Smooth muscle cell (in vitro differentiated cells): ENCODE data around the gene CNKSR3. TPM values are rescaled to one million over a fixed set of nuclear protein-coding genes. Genes with fewer than 3 reads are reported as not detected.

Experiments
- DNase-seq: peaks from one replicate; lab custom pipeline; 2025; ENCODE audit not compliant: unreplicated experiment; lab: John Stamatoyannopoulos, UW
- H2AFZ ChIP-seq: fragments of 200-600 bp; sonication (generic); 2 replicates; pipeline ENCODE4 v1.6.0; 2016; ENCODE audit warnings: antibody characterized with exemption, low read depth, mild to moderate bottlenecking
- H3F3A ChIP-seq: fragments of 200-600 bp; sonication (generic); 2 replicates; pipeline ENCODE4 v1.6.0; 2017; ENCODE audit warnings: antibody characterized with exemption, low read depth
- H3K27ac ChIP-seq: fragments of 200-600 bp; sonication (generic); 2 replicates; pipeline ENCODE4 v1.5.1; 2016; ENCODE audit warnings: low read depth, mild to moderate bottlenecking
- H3K27me3 ChIP-seq: fragments of 200-600 bp; sonication (generic); 2 replicates; pipeline ENCODE4 v1.6.1; 2016; ENCODE audit warnings: low read depth, mild to moderate bottlenecking
- H3K36me3 ChIP-seq: fragments of 200-600 bp; sonication (generic); 2 replicates; pipeline ENCODE4 v1.5.1; 2016; ENCODE audit warnings: low read depth
- H3K4me1 ChIP-seq: fragments of 200-600 bp; sonication (generic); 2 replicates; pipeline ENCODE4 v1.5.1; 2016; ENCODE audit warnings: low read depth
- H3K4me2 ChIP-seq: fragments of 200-600 bp; sonication (generic); 2 replicates; pipeline ENCODE4 v1.6.0; 2016; ENCODE audit warnings: mild to moderate bottlenecking
- H3K4me3 ChIP-seq: fragments of 200-600 bp; sonication (generic); 2 replicates; pipeline ENCODE4 v1.5.1; 2016; ENCODE audit warnings: mild to moderate bottlenecking
- H3K79me2 ChIP-seq: fragments of 200-600 bp; sonication (generic); 2 replicates; pipeline ENCODE4 v1.6.0; 2016; ENCODE audit warnings: low read depth, mild to moderate bottlenecking
- H3K9ac ChIP-seq: fragments of 200-600 bp; sonication (generic); 2 replicates; pipeline ENCODE4 v1.6.0; 2016; ENCODE audit warnings: low read depth
- H3K9me3 ChIP-seq: fragments of 200-600 bp; sonication (generic); replicated peaks from 2 replicates; pipeline ENCODE4 v1.5.1; 2016; ENCODE audit warnings: low read depth
- H4K20me1 ChIP-seq: fragments of 200-600 bp; sonication (generic); 2 replicates; pipeline ENCODE4 v1.6.0; 2016; ENCODE audit warnings: low read depth
- WGBS: methylation state at CpG from one replicate; pipeline ENCODE4 v1.1.7; 2016; ENCODE audit warnings: low lambda C conversion rate; 5-methylcytosine and 5-hydroxymethylcytosine counted together
- polyA plus RNA-seq: library from polyadenylated mRNA; unstranded; fragments of >200 nt; fragmentation: Nextera tagmentation; extraction: Ambion mirVana; gene quantifications from 2 replicates; pipeline ENCODE4 v1.2.1, GENCODE V29; 2016
- total RNA-seq: library from RNA; depleted of rRNA; stranded (reverse); fragments of >200 nt; gene quantifications from 2 replicates; pipeline ENCODE4 v1.2.3, GENCODE V29; 2014
- TF ChIP-seq, protein P1 (sequence below): fragments of 200-600 bp; sonication (generic); IDR thresholded peaks from 2 replicates; pipeline ENCODE4 v1.5.1; 2017; ENCODE audit warnings: borderline replicate concordance, mild to moderate bottlenecking, antibody characterized with exemption; ENCODE audit not compliant: insufficient read depth, poor library complexity, severe bottlenecking

The CNKSR3 gene
- total RNA-seq (5.0 and 5.1 TPM in 2 replicates), polyA plus RNA-seq (4.5 and 5.5 TPM in 2 replicates)

DNA sequence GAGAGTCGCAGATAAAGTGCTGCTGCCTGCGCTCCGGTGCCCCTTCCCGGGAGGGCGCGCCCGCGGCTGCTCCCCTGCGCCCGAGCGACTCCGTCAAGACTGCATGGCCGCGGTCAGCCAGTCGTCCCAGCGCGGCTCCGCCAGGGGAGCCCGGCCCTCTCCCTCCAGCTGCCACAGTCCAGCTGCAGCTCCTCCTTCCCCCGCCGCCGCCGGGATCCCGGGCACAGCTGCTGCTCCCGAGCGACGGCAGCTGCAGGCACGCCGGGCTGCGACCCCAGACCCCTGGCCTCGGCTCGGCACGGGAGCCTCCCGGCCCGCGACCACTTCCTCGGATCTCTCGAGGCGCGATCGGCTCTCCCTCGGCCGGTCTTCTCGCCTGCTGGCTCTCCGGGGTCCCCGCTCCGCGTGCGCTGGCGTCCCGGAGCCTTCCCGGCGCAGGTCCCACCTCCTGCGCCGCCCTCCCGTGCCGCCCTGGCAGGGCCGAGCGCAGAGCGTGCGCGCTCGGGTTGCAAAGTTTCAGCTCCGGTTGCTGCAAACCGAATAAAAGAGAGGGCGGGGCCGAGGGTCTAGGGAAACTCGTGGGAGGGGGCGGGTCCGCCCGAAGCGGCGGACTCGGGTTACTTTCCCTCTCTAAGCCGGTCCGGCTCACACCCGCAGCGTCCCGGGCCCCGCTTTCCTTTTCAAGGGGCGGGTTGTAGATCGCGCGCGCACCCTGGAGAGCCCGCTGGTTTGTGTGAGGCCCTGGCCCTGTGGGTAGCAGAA is at the start of gene CNKSR3:
CNKSR3 (minus strand) TSS at position 542 of the 762 bp plus-strand sequence. CDS start 571 bp downstream, outside the sequence.
- H3K79me2 ChIP-seq: peaks cover 35% of the 10 kb centered on the region
- DNase-seq: peak; percentile 88
- peaks cover 22% of the 10 kb centered on the region for H3K4me1 ChIP-seq
- H2AFZ ChIP-seq: peak within 1 kb of the TSS; percentile 93
- no peaks in the 10 kb centered on the region for H3K9me3 ChIP-seq
- peaks cover 18% of the 10 kb centered on the region for H4K20me1 ChIP-seq
- no peaks in the 10 kb centered on the region for H3K36me3 ChIP-seq
- TF ChIP-seq, protein P1, sequence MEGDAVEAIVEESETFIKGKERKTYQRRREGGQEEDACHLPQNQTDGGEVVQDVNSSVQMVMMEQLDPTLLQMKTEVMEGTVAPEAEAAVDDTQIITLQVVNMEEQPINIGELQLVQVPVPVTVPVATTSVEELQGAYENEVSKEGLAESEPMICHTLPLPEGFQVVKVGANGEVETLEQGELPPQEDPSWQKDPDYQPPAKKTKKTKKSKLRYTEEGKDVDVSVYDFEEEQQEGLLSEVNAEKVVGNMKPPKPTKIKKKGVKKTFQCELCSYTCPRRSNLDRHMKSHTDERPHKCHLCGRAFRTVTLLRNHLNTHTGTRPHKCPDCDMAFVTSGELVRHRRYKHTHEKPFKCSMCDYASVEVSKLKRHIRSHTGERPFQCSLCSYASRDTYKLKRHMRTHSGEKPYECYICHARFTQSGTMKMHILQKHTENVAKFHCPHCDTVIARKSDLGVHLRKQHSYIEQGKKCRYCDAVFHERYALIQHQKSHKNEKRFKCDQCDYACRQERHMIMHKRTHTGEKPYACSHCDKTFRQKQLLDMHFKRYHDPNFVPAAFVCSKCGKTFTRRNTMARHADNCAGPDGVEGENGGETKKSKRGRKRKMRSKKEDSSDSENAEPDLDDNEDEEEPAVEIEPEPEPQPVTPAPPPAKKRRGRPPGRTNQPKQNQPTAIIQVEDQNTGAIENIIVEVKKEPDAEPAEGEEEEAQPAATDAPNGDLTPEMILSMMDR: no peak
- peak within 1 kb of the TSS; percentile 96 for H3K4me2 ChIP-seq
- H3K27me3 ChIP-seq: no peaks in the 10 kb centered on the region
- H3K9ac ChIP-seq: peak within 1 kb of the TSS; percentile 44
- H3K4me3 ChIP-seq: peak within 1 kb of the TSS; percentile 84
- WGBS: 1% methylated on average over 67 of the region's 86 CpGs
- H3F3A ChIP-seq: peaks cover 5% of the 10 kb centered on the region
- H3K27ac ChIP-seq: peak within 1 kb of the TSS; percentile 71

DNA sequence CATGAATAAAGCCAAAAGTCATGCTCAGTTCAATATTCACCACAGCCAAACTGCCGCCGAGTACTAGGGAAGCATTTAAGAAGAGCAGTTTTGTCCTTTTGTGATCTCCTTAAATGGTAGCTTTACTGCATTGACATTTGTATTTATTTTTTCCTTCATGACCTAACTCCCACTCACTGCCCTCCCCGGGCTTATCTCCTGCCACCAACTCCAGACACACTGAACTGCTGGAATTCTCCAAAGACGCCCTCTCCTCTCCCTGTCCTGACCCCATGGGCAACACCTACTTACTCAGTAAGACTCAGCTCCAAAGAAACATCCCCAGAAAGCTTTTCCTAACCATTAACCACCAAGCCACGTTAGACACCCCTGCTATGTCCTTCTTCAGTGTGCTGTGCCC is 48.5 kb upstream of the CNKSR3 start:
- WGBS: 29% methylated on average over 5 of the region's 5 CpGs
- H3K4me1 ChIP-seq: peaks cover 4% of the 10 kb centered on the region
- no peaks in the 10 kb centered on the region for H4K20me1 ChIP-seq
- H3K27me3 ChIP-seq: no peaks in the 10 kb centered on the region
- peak overlapping the region; percentile 60 for H3K4me2 ChIP-seq
- H3K36me3 ChIP-seq: no peaks in the 10 kb centered on the region
- peak overlapping the region; percentile 55 for H2AFZ ChIP-seq
- no peak for DNase-seq
- H3K9ac ChIP-seq: no peak overlapping the region
- no peak overlapping the region for H3K4me3 ChIP-seq
- H3F3A ChIP-seq: peaks cover 11% of the 10 kb centered on the region
- H3K79me2 ChIP-seq: no peaks in the 10 kb centered on the region
- H3K9me3 ChIP-seq: no peaks in the 10 kb centered on the region
- TF ChIP-seq, protein P1: no peak
- H3K27ac ChIP-seq: peak overlapping the region; percentile 42

DNA sequence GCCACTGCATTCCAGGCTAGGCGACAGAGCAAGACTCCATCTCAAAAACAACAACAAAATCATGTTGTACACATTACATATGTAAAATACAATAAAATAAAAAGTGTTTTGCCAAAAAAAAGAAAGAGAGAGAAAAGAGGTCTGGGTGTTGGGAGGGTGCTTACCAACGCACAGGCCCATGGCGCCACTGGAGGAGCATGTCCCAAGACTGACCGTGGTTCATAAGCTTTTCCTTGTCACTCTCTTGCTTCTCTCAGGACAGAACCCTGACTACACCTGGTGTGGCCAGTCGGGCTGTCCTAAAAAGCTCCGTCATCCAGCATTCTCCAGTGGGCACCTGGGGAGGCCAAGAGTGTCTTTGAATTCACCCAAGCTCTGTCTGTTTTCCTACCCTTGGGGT is 48.0 kb upstream of the CNKSR3 start:
- Histone ChIP-seq H3K36me3 (no peaks in the 10 kb centered on the region), H3K4me1 (peaks cover 4% of the 10 kb centered on the region)

More for the DNA sequence above, 48.0 kb upstream of the CNKSR3 start:
- Histone ChIP-seq H3K27ac (peak overlapping the region; percentile 42), H3K4me3 (no peak overlapping the region), H2AFZ (peak overlapping the region; percentile 55), H3K9me3 (no peaks in the 10 kb centered on the region), H3F3A (peaks cover 11% of the 10 kb centered on the region), H3K4me2 (peak overlapping the region; percentile 60), H3K9ac (no peak overlapping the region), H4K20me1 (no peaks in the 10 kb centered on the region), H3K79me2 (no peaks in the 10 kb centered on the region), H3K27me3 (no peaks in the 10 kb centered on the region)
- 92% methylated on average over 6 of the region's 6 CpGs for WGBS
- DNase-seq: no peak
- TF ChIP-seq, protein P1: no peak
